Ovary (tissue), 3 donors: ENCODE results near the gene TMIGD3.

Experiments
- CTCF ChIP-seq, 3 donors: fragments of 450-650 bp in 2 of 3; fragments of 200-600 bp in 1 of 3; IDR thresholded peaks; one replicate each; pipeline versions ENCODE4 v1.5.1 to v1.8.0; 2016 to 2022; ENCODE audit warnings: antibody characterized with exemption in 3 of 3, mild to moderate bottlenecking in 1 of 3
- EP300 ChIP-seq: sonication (generic); formaldehyde crosslinking; IDR thresholded peaks from one replicate; pipeline ENCODE4 v1.6.1; 2017; ENCODE audit warnings: antibody characterized with exemption
- POLR2A ChIP-seq: fragments of 450-650 bp; IDR thresholded peaks from one replicate; pipeline ENCODE4 v1.6.1; 2017; ENCODE audit warnings: antibody characterized with exemption, mild to moderate bottlenecking, moderate library complexity
- donor health status: DM: no; HTN: no; CAD: no.

GRCh38 chr1:111487133-111487532, 16.3 kb downstream of the TMIGD3 start:
- TF ChIP-seq CTCF (IDR thresholded peaks at IDR 0.05) (no peak), POLR2A (no peak), EP300 (no peak)
